ENCODE data around the gene ALPK1.
"Not testable (repeated sequence)": the region's sequence is repeated elsewhere in the genome, so short reads cannot be mapped to it uniquely, and the experiment has no call there.

The ALPK1 gene

GRCh38 chr4:112277705-112278448, 19.3 kb upstream of the ALPK1 start:
- ChIA-PET POLR2A (no interaction called here), CTCF (interaction anchor here (1.0 to 1.6 kb wide), 3 partner anchors 11 to 49 kb away, joined by 3 to 4 read pairs (median 3); no protein-coding TSS in a partner anchor)
- DNase-seq (ENCODE audit: extremely low spot score): no peak
- TF ChIP-seq CTCF (IDR thresholded peaks at IDR 0.05; ENCODE audit: control extremely low read depth, extremely low read depth, low read depth, missing control alignments): no peak

DNA sequence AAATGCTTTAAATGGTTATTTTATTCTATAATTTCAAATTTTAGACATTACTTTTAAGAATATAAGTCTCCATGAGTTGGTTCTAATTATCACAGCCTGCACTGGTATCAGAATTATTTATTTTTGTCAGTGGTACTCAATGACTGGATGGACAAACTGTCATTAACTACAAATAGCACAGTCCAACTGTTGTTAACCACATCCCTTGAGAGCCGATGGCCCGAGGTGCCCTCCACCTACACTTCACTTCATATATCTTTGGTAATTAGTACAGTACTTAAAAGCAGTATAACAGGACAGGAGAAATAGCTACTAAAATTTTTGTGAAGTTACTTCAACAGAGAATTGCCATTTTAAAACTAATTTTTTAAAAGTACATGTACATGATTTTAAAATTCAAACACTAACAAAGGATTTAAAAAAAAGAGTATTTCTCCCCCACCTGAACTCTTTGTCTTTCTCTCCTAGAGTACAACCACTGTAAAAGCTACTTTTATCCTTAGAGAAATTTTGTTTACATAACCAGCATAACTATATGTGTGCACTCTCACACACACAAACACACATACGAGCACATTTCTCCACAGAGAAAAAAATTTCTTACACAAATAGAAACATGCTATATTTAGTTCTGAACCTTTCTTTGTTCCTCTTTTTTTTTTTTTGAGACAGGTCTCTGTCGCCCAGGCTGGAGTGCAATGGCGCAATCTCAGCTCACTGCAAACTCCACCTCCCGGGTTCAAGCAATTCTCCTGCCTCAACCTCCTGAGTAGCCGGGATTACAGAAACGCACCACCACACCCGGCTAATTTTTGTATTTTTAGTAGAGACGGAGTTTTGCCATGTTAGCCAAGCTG, 17.9 kb upstream of the ALPK1 start:
- no peak for DNase-seq (ENCODE audit: extremely low spot score)
- POLR2A ChIA-PET: interaction anchor here (0.7 to 1.8 kb wide), 6 partner anchors 8 to 285 kb away, joined by 3 to 9 read pairs (median 4); no protein-coding TSS in a partner anchor
- TF ChIP-seq CTCF (IDR thresholded peaks at IDR 0.05; ENCODE audit: control extremely low read depth, extremely low read depth, low read depth, missing control alignments): no peak
- CTCF ChIA-PET: interaction anchor here (0.9 to 1.8 kb wide), 12 partner anchors 10 to 180 kb away, joined by 3 to 6 read pairs (median 3); no protein-coding TSS in a partner anchor

GRCh38 chr4:112279882-112280315, 17.3 kb upstream of the ALPK1 start:
- no peak for TF ChIP-seq CTCF (IDR thresholded peaks at IDR 0.05; ENCODE audit: control extremely low read depth, extremely low read depth, low read depth, missing control alignments)
- POLR2A ChIA-PET: interaction anchor here (0.7 to 1.8 kb wide), 6 partner anchors 9 to 284 kb away, joined by 3 to 9 read pairs (median 4); no protein-coding TSS in a partner anchor
- CTCF ChIA-PET: interaction anchor here (0.9 to 2.5 kb wide), 15 partner anchors 9 to 243 kb away, joined by 3 to 15 read pairs (median 4); no protein-coding TSS in a partner anchor
- no peak for DNase-seq (ENCODE audit: extremely low spot score)

GRCh38 chr4:112280386-112281056, 16.6 kb upstream of the ALPK1 start:
- CTCF ChIA-PET: interaction anchor here (0.9 to 2.5 kb wide), 14 partner anchors 8 to 243 kb away, joined by 3 to 15 read pairs (median 4); partner anchors contain the start of gene ALPK1
- POLR2A ChIA-PET: interaction anchor here (1.8 kb wide), 1 partner anchor 9 kb away, joined by 5 read pairs; no protein-coding TSS in a partner anchor
- DNase-seq (ENCODE audit: extremely low spot score): no peak
- no peak for TF ChIP-seq CTCF (IDR thresholded peaks at IDR 0.05; ENCODE audit: control extremely low read depth, extremely low read depth, low read depth, missing control alignments)

DNA sequence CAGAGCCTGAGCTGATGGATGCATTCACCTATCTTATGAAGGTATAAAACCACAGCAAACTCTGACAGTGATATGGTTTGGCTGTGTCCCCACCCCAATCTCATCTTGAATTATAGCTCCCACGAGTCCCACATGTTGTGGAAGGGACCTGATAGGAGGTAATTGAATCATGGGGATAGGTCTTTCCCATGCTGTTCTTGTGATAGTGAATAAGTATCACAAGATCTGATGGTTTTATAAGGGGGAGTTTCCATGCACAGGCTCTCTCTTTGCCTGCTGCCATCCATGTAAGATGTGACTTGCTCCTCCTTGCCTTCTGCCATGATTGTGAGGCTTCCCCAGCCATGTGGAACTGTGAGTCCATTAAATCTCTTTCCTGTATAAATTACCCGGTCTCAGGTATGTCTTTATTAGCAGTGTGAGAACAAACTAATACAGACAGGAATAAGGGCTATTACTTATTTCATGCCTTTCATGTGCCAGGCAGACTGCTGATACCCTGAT, 15.2 kb upstream of the ALPK1 start:
- DNase-seq (ENCODE audit: extremely low spot score): not testable (repeated sequence)
- POLR2A ChIA-PET: interaction anchor here (0.6 kb wide), 1 partner anchor 21 kb away, joined by 3 read pairs; no protein-coding TSS in a partner anchor
- CTCF ChIA-PET: interaction anchor here (1.1 to 2.5 kb wide), 5 partner anchors 18 to 241 kb away, joined by 3 to 15 read pairs (median 6); no protein-coding TSS in a partner anchor

DNA sequence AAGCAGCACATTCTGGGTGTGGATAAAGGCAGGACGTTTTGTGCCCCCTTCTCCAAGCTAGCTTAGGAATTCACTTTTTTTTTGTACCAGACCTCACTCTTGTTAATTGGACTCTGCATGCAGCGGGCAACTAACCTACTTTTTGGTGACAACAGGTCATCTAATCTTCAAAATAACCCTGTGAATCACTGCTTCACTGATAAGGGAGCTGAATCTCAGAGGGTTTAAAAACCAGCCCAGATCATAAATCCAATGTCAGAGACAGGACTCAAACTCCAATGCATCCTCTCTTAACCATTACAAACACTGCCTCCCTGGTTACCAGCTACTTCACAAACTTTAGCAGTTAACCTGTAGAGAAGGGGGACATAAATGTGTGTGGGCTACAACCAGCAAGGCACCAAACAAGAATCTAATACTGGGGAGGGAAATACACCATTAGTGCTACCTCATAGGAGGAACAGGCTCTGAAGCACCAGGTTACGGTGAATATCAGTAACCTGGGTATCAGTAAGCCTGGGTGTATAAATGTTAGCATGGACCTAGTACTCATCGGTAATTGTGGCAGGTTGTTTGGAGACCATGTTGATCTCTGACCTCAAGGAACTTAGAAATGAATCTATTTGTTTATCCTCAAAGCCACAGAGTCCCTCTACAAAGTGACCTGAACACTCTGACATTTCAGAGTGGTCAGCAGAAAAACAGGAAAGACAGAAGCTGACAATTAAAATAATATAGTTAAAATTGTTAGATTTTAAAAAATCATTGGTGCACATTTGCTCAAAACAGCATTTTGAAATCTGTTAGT, 14.1 kb upstream of the ALPK1 start:
- CTCF ChIA-PET: interaction anchor here (1.0 to 1.5 kb wide), 4 partner anchors 12 to 241 kb away, joined by 3 to 6 read pairs (median 3); no protein-coding TSS in a partner anchor
- no peak for DNase-seq (ENCODE audit: extremely low spot score)
- POLR2A ChIA-PET: no interaction called here
- no peak for TF ChIP-seq CTCF (IDR thresholded peaks at IDR 0.05; ENCODE audit: control extremely low read depth, extremely low read depth, low read depth, missing control alignments)

Data from GM10248 (cell line).